ENCODE data around the gene DENND4B. TPM values are rescaled to one million over a fixed set of nuclear protein-coding genes. Genes with fewer than 3 reads are reported as not detected.

The DENND4B gene
- total RNA-seq, 1 donor from 2014 or later: 13.5 TPM

DNA sequence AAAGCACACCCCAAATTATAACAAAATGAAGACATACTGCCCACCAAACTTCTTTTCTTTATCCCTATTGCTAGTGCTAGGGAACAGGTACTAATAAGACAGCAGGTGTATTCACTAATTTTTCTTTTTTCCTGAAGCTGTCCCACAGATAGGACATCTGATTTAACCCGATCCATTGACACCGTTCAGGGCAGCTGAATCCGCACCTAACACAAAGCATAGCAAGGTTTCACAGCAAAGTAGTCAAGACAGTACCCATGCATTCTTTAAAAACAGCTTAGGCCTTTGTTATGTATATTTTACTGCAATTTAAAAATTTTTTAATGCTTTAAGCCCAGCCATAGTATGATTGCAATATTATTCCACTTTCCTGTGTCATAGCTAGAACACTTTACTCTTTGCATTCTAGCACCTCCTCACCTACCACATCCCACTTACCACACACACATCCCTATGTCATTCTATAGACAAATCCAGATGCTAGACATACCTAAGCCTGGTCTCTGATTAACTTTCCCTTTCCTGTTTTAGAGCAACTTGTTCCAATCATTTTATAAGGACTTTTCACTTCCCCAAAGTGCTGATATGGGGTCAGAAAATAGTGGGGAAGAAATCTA lies 64.1 kb downstream of the DENND4B start:
- DNase-seq (ENCODE audit: low spot score): no peak

DNA sequence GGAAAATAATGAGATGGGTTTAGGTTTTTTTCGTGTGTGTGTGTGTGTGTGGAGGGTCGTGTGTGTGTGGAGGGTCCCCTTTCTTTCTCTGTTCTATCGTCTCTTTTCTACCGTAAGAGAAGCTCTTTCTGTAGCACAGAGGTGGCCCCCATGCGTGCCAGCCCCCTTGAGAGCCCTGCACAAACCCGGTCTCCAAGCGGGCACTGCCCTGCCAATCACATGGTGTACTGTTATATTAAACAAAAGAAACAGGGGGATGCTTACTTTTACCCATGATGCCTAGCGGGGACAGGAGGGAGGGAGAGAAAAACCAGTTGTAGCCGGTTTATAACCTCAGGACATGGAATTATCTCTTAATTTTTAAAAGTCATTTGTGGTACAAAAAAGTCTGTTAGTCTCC lies 64.8 kb downstream of the DENND4B start:
- peak; percentile 69 for DNase-seq (ENCODE audit: low spot score)

DNA sequence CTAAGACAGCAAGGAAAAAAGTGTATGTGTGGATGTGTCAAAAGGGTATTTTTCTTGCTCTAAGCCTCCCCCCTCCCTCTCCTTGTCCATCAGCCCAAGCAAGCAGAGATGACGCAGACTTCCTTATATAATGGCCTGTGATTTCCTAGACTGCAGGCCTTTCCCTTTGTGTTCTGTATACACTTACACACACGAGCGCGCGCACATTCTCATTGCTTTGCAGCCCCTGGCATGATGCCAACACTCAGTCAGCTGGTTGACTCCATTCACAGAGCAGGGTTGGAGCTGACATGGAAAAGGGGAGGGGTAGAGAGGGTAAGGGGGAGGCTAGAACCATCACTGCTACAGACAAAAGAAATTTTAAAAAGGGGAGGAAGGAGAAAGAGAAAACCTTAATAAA lies 65.6 kb downstream of the DENND4B start:
- peak; percentile 98 for DNase-seq (ENCODE audit: low spot score)

DNA sequence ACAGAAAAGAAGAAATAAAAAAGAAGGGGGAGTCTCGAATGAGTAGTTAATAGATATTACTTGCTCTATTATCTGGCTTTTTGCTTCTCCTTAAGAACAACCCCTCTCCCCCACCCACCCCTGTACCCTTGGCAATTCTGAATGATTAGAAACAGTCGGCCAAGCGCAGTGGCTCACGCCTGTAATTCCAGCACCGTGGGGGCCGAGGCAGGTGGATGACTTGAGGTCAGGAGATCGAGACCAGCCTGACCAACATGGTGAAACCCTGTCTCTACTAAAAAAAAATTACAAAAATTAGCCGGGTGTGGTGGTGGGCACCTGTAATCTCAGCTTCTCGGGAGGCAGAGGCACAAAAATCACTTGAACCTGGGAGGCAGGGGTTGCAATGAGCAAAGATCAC lies 66.5 kb downstream of the DENND4B start:
- no peak for DNase-seq (ENCODE audit: low spot score)

Other genes starting within 250 kb of the DENND4B start
- gene INTS3, start 218.7 kb downstream of the DENND4B start, total RNA-seq (ENCODE audit: insufficient read depth, low replicate concordance): 31.8 TPM
- gene SLC27A3, start 171.3 kb downstream of the DENND4B start, total RNA-seq (ENCODE audit: insufficient read depth, low replicate concordance): 22.9 TPM
- 12.8 TPM for gene GATAD2B, start 23.7 kb downstream of the DENND4B start, total RNA-seq (ENCODE audit: insufficient read depth, low replicate concordance)
- gene CRTC2, start 11.9 kb upstream of the DENND4B start, total RNA-seq (ENCODE audit: insufficient read depth, low replicate concordance): 22.6 TPM
- 80.9 TPM for gene SLC39A1, start 16.8 kb upstream of the DENND4B start, total RNA-seq (ENCODE audit: insufficient read depth, low replicate concordance)
- gene CREB3L4, start 21.2 kb upstream of the DENND4B start, total RNA-seq (ENCODE audit: insufficient read depth, low replicate concordance): 5.8 TPM
- gene JTB, start 31.0 kb upstream of the DENND4B start, total RNA-seq (ENCODE audit: insufficient read depth, low replicate concordance): 120 TPM
- 68.9 TPM for gene RAB13, start 39.6 kb upstream of the DENND4B start, total RNA-seq (ENCODE audit: insufficient read depth, low replicate concordance)
- 1,442 TPM for gene RPS27, start 44.0 kb upstream of the DENND4B start, total RNA-seq (ENCODE audit: insufficient read depth, low replicate concordance)
- gene NUP210L, start 208.4 kb upstream of the DENND4B start, total RNA-seq (ENCODE audit: insufficient read depth, low replicate concordance): 0.48 TPM
- gene TPM3, start 245.4 kb upstream of the DENND4B start, total RNA-seq (ENCODE audit: insufficient read depth, low replicate concordance): 156 TPM